GM18870 (cell line): ENCODE measurements around the gene SHC1.

Experiments
- ATAC-seq: cut with Tn5 transposase; IDR thresholded peaks from one replicate; pipeline ENCODE4 v1.9.1; 2021; ENCODE audit warnings: moderate library complexity; ENCODE audit not compliant: unreplicated experiment

SHC1 gene

GRCh38 chr1:155008015-155008941 is 37.7 kb upstream of the SHC1 start:
- no peak for ATAC-seq

- ATAC-seq = no peak
These were observed 36.8 kb upstream of the SHC1 start for GRCh38 chr1:155007251-155007828.

DNA sequence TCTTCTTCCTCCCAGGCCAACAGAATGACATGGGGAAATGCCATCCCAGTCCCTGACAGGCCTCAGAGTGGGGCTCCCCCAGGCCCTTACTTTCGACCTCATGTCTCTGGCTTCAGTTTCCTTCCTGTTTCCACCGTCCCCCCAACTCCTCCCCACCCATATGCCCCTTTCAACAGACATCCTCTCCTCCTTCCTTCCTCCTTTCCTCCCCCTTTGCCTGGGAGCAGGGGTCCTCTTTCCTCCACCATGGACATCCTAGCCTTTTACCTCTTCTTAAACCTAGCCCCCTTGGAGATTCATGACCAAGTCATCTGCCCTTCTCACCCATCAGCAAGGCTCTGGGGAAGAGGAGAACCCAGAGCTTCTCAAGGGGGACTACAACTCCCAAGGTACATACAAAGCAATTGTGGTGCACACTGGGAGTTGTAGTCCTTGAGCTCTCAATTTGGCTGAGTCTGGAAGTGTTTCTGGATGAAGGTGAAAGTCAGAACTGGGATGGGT is 36.1 kb upstream of the SHC1 start:
- ATAC-seq = no peak

DNA sequence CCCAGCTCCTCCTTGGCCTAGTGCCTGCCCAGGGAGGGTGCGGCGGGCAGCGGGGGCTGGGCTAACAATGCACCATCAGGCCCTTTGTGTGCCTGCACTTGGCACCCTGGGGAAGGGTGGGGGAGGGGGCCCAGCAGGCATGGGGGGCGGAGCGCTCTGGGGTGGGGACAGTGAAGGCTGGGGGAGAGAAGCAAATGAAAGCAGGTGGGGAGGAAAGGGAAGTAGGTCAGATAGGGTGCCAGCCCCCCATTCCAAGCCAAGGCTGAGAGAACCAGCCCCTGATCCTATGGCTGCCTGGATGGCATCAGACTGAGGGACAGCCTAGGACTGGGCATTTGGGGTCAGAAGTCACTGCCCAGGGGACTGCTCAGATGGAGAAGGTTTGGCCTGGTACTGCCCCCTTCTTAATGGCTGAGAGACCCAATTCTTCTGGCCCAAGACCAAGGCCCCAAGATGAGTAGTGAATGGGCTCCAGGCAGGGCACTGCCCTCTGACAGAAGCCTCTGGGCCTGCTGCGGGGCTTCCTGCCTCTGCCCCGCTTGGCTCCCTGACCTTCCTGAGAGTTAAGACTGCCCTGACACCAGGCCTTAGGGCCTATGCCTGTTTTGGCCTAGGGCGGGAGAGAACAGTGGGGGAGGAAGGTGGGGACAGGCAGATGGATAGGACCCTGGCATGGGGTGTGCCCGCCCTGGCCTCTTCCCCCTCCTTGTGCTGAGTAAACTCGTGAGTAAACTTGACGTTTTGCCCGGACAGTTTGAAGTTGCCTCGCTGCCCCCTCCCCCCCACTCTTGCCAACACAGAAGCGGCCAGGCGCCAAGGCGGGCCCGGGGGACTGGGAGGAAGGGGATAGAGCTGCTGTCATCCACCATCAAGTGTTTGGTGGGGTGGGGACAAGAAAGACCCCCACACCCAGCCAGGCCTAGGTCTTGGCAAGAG is 34.8 kb upstream of the SHC1 start:
- ATAC-seq = no peak

DNA sequence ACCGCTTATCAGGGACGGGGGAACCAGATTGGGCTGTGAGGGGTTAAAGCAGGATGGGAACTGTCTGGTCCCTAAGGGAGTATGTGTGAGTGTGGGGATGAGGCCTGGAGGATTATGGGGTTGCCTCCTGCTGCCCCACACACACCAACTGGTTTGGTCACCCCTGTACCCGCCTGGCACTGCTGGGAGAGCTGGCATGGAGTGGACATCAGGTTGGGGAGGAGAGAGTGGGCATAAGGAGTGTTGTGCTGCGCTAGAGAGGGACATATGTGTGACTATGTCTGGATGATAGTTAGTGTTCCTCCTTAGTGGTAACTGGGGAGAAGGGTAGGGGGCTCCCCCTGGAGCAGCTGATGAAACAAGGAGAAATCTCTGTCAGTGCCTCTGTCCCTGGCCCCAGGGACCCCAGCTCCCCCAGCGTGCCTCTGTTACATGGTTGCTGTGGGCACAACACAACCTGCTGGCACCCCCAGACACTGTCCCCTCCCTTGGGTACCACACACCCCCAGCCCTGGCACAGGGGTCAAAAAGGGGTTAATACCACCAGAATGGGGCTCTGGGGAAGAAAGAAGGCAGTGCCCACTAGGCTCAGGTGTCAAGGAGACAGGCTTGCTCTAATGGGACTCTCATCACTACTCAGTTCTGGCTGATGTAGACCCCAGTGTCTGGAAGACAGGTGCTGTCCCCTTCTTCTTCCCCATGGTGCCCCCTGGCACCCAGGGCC is 34.0 kb upstream of the SHC1 start:
- ATAC-seq = no peak

DNA sequence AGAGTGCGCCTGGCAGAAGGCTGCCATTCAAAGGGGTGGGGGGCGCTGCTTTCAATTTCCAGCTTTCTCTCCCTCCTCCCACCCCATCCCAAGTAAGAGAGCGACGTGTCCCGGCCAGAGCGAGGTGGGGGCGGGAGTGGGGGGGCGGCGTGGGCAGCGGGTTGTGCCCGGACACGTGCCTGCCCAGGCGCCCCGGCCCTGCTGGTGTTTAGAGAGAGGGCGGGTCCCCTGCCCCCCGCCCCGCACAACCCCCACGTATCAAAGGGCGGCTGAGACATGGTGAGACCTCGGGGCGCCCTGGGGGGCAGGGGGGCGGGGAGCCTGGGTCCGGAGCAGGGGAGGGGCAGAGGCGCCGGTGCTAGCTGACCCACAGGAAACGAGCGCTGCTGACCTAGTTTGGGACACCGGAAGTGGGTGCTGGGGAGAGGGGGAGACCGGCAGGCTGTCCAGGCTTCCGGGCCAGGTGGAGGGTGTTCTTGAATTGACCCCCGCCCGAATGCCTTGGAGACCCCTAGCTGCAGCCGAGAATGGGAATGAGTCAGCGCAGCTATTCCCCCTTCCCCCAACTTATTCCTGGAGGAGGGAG is 33.3 kb upstream of the SHC1 start:
- ATAC-seq = no peak

DNA sequence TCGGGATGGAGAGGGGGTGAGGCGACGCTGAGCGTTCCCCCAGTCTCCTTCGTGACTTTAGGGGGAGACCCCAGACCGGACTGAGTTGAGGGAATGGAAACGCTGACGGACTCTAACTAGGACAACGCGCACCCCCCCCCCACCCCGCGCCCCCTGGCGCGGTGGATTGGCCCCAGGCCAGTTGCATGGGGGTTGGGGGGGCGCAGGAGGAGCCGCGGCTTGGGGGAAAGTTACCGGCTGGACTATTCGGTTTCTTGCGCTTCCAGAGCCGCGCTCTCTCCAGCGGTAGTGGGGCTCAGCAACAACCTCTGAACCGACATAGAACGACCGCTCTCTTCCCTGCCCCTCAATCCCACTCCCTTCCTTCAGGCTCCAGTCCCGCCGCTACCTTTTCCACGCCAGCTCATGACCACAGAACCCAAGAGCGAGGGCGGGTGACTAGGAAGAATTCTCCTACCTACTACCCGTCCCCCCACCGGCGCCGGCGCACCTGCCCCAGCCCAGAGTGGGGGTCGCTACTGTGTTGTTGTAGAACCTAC is 32.7 kb upstream of the SHC1 start:
- no peak for ATAC-seq

DNA sequence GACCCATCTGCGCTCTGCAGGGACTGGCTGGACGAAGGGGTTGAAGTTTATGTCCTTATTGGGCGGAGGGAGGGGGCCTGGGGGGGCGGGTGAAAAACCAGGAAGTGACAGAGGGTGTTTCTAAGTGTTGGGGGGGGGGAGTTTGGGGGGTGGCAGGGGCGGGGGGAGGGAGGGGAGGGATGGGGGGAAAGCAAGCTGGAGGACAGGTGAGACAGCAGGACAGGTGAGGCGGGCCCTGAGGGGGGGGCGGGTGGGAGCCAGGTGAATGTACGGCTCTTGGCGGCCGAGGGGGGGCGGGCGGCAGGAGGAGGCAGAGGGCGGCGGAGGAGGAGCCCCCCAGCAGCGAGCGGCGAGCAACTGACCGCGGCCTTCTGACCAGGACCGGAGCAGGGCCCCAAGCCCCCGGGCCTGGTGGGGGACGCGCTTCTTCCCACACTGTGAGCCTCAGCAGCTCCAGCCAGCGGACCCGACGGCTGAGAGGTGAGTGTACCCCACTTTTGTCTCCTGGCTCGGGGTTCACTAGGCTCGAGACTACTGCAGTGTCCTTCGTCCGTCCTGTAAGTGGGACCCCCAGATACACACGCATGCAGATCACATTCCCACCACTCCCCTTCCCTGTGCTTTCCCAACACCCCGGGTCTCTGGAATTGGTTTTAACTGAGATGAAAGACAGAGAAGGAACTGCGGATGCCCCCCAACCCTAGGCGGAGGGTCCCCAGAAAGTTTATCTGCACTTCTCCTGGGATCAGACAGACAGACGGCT is 32.1 kb upstream of the SHC1 start, which contains the start of gene ZBTB7B:
Gene ZBTB7B, plus strand, starts transcription at position 339 of the 763 bp plus-strand sequence. CDS start 11,859 bp downstream, outside the sequence.
- no peak for ATAC-seq

DNA sequence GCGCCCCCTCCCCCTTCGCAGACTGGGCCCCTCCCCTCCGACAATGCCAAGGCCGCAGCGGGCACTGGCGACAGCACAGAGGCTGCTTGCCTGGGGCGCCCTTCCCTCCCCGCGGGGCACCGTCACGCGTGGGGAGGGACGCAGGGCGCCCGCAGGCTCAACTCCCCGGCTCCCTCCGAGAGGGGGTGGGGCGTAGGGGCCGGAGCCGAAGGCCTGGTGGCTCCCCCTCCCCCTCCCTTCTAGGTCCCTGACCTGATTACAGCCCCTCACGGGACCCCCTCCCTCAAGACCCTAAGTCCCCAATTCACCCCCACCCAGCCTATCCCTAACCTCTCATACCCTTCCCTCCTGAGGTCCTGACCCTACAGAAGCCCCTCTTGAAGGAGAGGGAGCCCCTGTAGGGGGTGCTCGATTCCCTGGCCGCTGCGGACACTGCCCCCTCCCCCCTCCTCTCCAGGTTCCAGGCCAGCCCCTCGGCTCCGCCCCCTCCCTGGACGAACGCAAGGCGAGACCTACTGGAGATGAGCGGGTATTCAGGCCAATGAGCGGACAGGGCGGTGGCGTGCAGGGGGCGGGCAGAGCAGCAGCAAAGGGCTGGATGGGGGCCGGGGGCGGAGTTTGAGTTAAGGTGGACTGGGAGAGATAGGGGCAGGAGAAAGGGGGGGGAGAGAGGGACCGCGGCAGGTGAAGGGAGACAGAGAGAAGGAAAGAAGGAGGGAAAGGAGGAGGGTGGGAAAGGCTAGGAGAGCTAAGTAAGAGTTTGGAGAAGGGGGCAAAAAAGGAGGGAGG is 31.3 kb upstream of the SHC1 start:
- peak; percentile 43 for ATAC-seq

DNA sequence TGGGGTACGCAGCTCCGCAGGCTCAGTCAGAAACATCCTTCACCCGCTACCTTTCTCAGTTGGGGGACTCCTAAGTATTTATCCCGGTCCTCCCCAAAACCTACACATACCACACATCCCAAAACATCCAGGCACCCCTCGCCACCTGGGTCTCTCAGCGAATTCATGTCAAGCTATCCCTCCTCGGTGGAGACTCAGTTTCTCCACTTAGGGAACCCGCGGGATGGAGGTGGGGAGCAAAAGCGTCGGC is 30.8 kb upstream of the SHC1 start:
- ATAC-seq = no peak

DNA sequence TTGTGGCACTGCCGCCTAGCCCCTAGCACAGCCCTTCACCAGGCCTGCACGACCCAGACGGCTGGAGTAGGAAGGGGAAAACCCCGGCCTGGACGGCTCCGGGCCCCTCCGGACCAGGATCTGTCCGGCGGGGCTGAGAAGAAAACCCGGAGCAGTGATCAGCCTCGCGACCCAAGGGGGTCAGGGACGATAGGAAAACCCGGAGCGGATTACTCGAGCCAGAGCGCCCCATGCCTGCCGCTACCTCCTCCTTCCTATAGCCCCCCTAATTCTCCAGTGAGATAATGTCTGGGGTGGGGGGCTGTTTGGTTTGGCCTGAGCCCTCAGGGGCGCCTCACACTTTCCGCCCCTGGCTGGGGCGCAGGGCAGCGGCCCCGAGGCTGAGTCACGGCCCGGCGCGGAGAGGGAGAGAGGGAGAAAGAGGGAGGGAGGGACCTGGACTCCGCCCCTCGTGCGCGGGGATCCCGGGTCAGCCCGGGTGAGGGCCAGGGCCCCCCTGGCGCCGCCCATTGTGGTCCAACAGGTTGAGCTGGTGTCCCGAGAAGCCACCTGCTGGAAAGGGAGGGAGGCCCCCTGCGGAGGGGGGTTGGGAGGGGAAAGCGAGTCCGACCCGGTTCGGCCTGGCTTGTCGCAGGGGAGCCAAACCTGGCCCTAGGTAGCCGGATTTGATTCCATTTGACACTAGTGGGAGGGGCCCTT is 30.3 kb upstream of the SHC1 start:
- ATAC-seq = no peak

- no peak for ATAC-seq
These were observed 29.8 kb upstream of the SHC1 start for GRCh38 chr1:155000411-155000725.

DNA sequence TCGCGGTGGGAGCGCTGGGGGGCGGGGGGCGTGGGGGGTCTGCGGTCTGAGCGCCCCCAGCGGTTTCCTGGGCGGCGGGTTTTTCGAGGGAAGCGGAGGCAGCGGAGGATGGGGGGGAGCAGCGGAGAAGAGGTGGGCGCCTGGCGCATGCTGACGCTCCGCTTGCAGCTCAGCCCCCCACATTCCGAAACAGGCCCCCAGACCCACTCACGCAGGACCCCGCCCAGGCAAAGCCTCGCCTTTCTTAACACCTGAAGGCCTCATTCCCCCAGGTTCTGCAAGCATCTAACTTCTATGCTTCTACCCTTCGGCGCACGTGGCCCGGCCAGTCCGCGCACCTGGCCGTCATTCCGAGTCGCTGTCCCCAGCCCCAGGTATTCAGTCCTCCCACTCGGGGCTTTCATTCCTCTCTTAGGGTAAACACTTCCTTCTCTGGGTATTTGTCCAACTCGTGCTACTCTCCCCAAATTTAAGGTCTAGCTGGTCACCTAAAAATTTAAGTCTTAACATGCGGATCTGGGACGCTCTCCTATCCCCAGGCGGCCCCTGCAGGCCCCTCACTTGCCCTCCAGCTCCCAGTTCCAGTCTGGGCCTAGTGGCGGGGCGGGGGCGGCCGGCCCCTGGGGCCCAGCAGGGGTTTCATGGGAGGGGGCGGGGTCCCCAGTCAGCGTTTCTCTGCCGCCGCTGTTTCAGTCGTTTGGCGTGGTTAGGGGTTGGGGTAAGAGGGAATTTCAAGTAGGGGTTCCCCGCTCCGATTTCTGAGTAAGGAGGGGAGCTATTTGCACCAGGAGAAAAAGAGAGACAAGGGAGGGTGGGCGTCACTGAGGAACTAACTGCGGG is 29.2 kb upstream of the SHC1 start:
- ATAC-seq = no peak

GRCh38 chr1:154998818-154999570 is 28.4 kb upstream of the SHC1 start:
- no peak for ATAC-seq

DNA sequence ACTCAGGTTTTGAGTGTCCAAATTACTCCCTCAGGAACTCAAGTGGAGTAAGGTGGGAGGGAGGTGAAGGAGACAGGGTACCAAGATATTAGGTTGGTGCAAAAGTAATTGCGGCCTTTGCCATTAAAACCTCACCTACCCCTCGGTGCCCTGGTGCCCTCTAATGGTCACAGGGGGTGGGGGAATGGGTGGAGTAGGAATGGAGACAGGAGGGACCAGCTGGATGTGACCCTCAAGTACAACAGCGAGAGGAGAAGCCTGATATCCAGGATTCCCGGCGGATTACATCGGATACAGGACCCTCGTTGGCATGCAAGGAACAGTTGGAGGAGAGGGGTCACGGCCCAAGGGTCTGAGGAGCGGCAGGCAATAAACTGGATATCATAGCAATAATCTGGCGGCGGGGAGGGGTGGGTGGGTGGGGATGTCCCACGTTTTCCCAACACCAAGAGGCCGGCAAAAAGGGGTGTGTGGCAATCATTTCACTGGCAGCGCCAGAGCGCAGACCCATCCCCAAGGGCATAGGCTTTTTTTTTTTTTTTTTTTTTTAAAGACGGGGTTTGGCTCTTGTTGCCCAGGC is 27.7 kb upstream of the SHC1 start:
- no peak for ATAC-seq
